Activated CD4-positive, CD25-positive, alpha-beta regulatory T cell treated with anti-CD3 and anti-CD28 coated beads, Interleukin-2, amount 50 U/mL, for 72 hours (primary cell): ENCODE data around the gene DUOXA1.
"Not testable (repeated sequence)": the region's sequence is repeated elsewhere in the genome, so short reads cannot be mapped to it uniquely, and the experiment has no call there.

ENCODE experiments used
- DNase-seq: peaks from one replicate; pipeline ENCODE4 v3.0.0; 2021

Gene DUOXA1

DNA sequence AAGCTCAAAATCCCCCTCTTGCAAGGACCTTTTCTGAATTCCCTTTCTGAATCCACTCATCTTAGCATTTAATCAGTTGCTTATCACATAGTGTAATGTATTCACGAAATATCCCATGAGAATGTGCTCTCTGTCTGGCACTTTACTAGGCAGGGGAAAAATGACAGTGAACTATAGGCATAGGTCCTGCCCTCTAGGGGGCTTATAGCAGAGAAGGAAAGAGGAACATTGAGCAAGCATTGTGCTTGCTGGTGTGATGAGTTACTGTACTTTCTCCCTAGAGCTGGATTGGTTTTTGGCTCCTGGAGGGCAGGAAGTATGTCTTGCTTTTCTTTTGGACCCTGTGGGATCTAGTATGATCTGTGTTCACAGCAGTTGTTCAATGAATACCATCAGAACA, 42.2 kb downstream of the DUOXA1 start:
- no peak for DNase-seq

DNA sequence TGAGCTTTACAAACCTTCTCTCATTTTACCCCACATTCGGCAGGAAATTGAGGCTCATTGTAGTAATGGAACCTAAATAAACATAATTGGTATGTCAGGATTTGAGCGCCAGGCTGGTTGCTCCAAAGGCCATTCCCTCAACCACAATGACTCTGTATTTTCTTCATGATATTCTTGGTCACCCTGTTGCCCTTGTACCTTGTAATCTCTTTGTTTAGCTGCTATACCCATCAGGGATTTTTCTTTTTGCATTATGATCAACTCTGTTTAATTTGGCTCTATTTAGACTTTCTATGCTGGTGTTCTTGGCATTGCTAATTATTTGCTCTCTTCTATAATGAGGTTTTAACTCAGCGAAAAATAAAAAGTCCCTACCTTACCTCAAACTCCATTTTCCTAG, 45.5 kb downstream of the DUOXA1 start:
- DNase-seq, result no peak

DNA sequence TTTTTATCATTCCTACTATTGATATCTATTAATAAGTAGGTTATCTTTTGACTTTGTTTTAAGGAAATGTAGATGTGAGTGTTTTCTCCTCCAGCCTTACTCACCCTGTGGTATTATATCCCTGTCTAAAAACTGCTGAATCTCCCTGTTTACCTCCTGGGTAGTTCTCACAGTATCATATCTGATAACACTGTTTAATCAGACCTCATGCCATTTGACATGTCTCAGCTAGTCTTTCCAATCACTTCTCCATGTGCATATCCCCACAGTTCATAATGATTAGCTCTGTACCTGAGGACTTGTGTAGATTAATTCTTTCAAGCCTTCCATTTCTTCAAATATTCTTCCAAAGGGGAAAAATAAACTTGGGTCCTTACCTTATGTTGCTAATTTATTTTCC, 46.5 kb downstream of the DUOXA1 start:
- DNase-seq, result no peak

DNA sequence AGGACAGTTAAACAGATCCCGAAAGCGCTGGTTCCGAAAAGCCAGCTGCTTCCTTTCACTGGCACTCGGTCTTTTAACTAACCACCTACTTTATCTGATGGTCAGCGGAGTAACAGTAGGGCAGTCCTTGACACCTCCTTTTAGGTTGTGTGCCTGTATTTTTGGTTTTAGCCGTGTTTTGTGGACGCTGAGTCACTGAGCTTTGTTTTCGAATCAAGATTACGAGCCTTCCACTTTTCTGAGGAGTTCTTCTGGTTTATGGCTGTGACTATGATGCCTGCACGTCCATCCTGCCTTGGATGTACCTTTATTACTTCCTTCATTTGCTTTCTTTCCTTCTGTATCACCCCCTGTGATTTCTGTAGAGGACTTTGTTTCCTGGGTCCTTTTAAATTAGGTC, 47.3 kb downstream of the DUOXA1 start:
- not testable (repeated sequence) for DNase-seq

DNA sequence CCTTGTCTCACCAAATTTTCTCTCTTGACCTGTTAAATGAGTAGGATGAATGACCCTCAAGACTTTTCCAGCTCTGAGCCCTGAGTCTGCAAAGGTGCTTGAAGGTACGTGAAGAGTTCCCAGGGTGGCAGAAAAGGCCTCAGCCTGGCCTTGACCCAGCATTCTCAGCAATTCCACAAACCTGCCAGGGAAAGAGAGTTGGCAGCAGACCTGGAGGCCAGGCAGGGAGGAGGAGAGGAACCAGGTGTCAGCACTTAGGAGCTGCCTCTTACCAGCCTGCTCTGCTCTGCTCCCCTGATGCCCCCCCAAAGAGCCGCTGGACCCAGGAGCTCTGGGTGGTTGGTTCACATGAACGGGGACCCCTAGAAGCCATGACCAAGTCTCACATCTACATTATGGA, 49.1 kb downstream of the DUOXA1 start:
- DNase-seq, result not testable (repeated sequence)

DNA sequence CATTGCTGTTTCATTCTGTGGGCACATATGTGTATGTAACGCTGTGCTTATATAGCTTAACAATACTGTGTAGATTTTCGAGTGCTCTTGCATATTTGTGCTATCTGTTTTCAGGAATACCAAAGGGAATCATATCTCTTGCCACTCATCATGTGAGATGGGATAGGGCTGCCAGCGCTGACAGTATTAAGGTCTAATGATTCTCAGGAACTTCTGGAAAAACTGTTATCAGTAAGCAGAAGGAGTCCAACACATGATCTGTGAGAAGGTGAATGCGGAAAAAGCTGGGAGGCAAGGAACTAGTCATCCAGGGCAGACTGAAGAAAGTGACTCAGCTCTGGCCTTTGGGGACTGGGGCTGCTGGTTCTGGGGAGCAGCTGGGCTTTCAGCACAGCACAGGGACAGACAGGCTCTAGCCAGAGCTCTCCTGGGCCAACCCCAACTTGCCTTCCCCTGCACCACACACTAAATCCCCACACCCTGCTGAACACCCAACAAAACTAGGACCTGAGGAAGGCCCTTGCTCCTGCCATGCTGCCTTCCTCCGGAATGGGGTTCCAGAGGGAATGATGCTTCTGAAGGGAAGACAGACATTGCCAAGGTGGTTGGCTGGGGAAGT, 49.9 kb downstream of the DUOXA1 start:
- DNase-seq, result not testable (repeated sequence)

DNA sequence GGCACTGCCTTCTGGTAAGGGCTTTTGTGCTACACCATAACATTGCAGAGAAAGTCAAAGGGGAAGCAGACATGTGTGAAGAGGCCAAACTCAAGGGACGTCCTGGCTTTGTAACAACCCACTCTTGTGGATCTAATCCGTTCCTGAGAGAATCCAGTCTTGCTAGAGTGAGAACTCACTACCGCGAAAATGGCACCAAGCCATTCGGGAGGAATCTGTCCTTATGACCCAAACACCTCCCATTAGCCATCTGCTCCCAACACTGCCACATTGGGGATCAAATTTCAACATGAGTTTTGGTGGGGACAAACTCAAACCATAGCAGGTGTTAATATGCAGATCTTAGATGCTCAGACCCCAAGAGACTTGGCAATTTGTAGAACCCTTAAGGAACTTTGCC, 50.5 kb downstream of the DUOXA1 start:
- not testable (repeated sequence) for DNase-seq

DNA sequence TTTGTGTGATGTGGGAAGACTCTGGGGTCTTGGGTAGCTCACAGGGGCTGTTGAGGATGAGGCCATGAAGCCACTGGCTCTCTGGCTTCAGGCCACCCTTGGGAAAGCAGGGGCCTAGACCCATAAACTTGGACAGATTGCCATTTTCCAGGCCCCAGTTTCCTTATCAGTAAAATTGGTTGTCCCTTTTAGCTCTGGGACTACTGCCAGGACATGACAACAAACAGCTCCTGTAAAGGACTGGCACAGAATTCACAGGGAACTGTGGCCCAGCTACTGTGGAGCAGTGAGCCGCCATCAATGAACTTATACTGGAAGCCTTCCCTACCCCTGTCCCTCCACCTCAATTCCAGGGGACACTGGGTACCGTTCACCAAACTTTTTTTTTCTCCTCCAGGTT, 52.3 kb downstream of the DUOXA1 start:
- DNase-seq, result not testable (repeated sequence)

DNA sequence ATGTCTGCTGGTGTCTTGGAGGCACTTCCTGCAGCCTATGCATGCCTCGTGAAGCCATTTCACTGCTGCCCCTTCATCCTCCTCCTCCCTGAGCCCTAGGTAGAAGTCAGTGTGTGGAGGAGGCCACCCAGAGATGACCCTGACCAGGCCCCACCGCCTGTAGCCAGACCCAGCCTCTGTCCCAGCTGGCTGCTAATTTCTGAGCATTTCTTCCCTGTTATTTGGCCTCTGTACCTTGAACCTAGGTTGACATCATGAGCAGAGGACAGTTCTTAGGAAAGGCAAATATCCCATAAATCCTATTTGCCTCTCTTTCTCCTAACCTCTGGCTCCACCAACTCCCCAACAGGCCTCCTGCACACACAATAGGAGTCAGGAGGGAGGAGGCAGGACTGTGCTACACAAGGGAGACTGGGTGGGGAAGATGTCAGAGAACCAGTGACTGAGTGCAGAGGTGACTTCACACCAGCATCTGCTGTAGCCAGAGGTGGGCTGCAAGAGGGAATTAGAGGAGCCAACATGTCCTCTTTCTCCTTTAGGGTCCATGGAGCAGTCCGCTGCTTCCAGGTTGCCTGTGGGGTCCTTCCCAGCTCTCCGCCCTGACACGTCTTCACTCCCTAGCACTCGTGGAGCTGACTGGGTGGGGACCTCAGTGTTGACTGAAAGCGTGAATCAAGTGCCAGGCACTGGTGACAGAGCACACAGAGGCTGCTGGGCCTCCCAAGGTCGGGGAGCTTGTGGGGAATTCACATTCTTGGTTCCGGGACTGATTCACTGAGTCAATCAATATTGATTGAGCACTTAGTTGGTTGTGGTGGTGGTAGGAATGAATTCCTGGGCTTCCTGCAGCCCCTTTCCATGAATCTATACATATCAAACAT, 54.0 kb downstream of the DUOXA1 start:
- not testable (repeated sequence) for DNase-seq

DNA sequence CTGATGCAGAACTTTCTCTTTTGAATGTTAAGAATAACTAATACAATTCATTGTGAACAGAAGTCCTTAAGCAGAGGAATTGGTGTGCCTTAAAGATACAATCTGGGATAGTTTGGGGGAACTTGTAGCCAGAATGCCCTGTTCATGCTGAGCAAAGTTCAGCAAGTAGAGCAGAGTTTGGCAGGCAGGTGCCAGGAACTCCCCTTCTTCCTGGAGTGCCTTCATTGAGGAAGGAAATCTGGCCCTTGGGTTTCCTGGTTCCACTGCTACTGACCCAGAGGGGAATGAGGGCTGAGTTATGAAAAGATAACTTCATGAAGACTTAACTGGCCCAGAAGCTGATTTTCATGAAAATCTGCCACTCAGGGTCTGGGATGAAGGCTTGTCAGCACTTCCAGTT, 56.1 kb downstream of the DUOXA1 start:
- not testable (repeated sequence) for DNase-seq

DNA sequence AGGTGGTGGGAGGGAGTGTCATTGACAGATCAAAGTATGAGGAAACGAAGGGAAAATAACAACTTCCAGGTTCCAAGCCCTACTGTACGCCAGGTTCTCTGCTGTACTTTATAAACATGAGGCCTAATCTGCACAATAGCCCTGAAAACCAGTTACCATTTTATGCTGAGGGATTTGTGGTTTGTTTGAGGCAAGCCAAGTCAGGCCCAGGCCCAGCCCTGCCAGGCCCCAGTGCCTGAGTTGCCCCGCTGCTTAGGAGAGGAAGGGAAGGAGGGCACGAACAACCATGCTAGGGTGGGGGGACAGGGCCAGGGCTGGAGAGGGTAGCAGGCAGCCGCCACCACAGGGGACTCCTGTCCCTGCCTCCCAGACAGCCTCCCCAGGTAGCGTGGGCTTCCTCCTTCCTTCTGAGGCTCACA, 59.7 kb downstream of the DUOXA1 start:
- not testable (repeated sequence) for DNase-seq
